ENCODE results near the gene RHOA. TPM values are rescaled to one million over a fixed set of nuclear protein-coding genes. Genes with fewer than 3 reads are reported as not detected.
"Not testable (repeated sequence)": the region's sequence is repeated elsewhere in the genome, so short reads cannot be mapped to it uniquely, and the experiment has no call there.

The RHOA gene
- total RNA-seq, 1 donor from 2014 or later = 155 TPM

- DNase-seq (ENCODE audit: low spot score) = no peak
- ATAC-seq = no peak
These were observed 39.8 kb downstream of the RHOA start for GRCh38 chr3:49371946-49372345.

- ATAC-seq (no peak), DNase-seq (ENCODE audit: low spot score) (no peak)
These were observed 41.0 kb downstream of the RHOA start for GRCh38 chr3:49370585-49371290.

GRCh38 chr3:49362561-49362960 is 49.2 kb downstream of the RHOA start:
- ATAC-seq (no peak), DNase-seq (ENCODE audit: low spot score) (no peak)

- ATAC-seq (no peak), DNase-seq (ENCODE audit: low spot score) (no peak)
These were observed 52.2 kb downstream of the RHOA start for GRCh38 chr3:49359623-49360022.

- peak; percentile 4 for ATAC-seq
- DNase-seq (ENCODE audit: low spot score) = no peak
These were observed 52.9 kb downstream of the RHOA start for GRCh38 chr3:49358884-49359225.

GRCh38 chr3:49358217-49358883 is 53.4 kb downstream of the RHOA start, which contains the start of gene GPX1:
GPX1 (minus strand) TSS chr3:49358353; CDS start chr3:49358278, 75 bp downstream.
- DNase-seq (ENCODE audit: low spot score) (peak; percentile 97), ATAC-seq (peak; percentile 93)

- peak; percentile 30 for ATAC-seq
- peak; percentile 59 for DNase-seq (ENCODE audit: low spot score)
These were observed 54.1 kb downstream of the RHOA start for GRCh38 chr3:49357443-49358216.

- ATAC-seq; DNase-seq (ENCODE audit: low spot score): not testable (repeated sequence)
These were observed 54.7 kb downstream of the RHOA start for GRCh38 chr3:49357095-49357442.

GRCh38 chr3:49352890-49353421 is 58.8 kb downstream of the RHOA start:
- ATAC-seq = no peak
- DNase-seq (ENCODE audit: low spot score) = no peak

GRCh38 chr3:49352281-49352680 is 59.5 kb downstream of the RHOA start:
- DNase-seq (ENCODE audit: low spot score) (no peak), ATAC-seq (no peak)

- peak; percentile 36 for ATAC-seq
- no peak for DNase-seq (ENCODE audit: low spot score)
These were observed 60.2 kb downstream of the RHOA start for GRCh38 chr3:49351521-49352011.

GRCh38 chr3:49349348-49350114 is 62.2 kb downstream of the RHOA start:
- DNase-seq (ENCODE audit: low spot score) (no peak), ATAC-seq (no peak)

- ATAC-seq; DNase-seq (ENCODE audit: low spot score): not testable (repeated sequence)
These were observed 63.4 kb downstream of the RHOA start for GRCh38 chr3:49348361-49348760.

- ATAC-seq (no peak), DNase-seq (ENCODE audit: low spot score) (no peak)
These were observed 65.0 kb downstream of the RHOA start for GRCh38 chr3:49346797-49347251.

GRCh38 chr3:49343163-49343562 is 68.6 kb downstream of the RHOA start:
- no peak for DNase-seq (ENCODE audit: low spot score)

GRCh38 chr3:49341996-49342395 is 69.8 kb downstream of the RHOA start:
- ATAC-seq (no peak), DNase-seq (ENCODE audit: low spot score) (no peak)

More at GRCh38 chr3:49343163-49343562, 68.6 kb downstream of the RHOA start:
- no peak for ATAC-seq

- ATAC-seq (peak; percentile 97), DNase-seq (ENCODE audit: low spot score) (peak; percentile 93)
These were observed 71.6 kb downstream of the RHOA start, which contains the start of gene USP4 for GRCh38 chr3:49339941-49340800. USP4 (minus strand) TSS chr3:49340053; CDS start chr3:49340024, 29 bp downstream.

- DNase-seq (ENCODE audit: low spot score) (no peak), ATAC-seq (no peak)
These were observed 72.2 kb downstream of the RHOA start for GRCh38 chr3:49339581-49339940.

GRCh38 chr3:49333916-49334633 is 77.7 kb downstream of the RHOA start:
- DNase-seq (ENCODE audit: low spot score) (no peak), ATAC-seq (no peak)

Measured in left lobe of liver (tissue), 2 donors.